Measurements from ENCODE around the gene IRF4. TPM values are rescaled to one million over a fixed set of nuclear protein-coding genes. Genes with fewer than 3 reads are reported as not detected.

Gene IRF4
- total RNA-seq, 1 donor from 2014 or later: not detected

- no peak for TF ChIP-seq CTCF (IDR thresholded peaks at IDR 0.05)
- Mint-ChIP-seq H3K4me3 (ENCODE audit: unreplicated experiment) (no peak overlapping the region), H3K27ac (ENCODE audit: unreplicated experiment) (no peak overlapping the region), H3K9me3 (ENCODE audit: unreplicated experiment) (peaks cover 51% of the 10 kb centered on the region), H3K4me1 (ENCODE audit: unreplicated experiment) (no peaks in the 10 kb centered on the region), H3K27me3 (ENCODE audit: unreplicated experiment) (no peaks in the 10 kb centered on the region), H3K36me3 (ENCODE audit: unreplicated experiment) (no peaks in the 10 kb centered on the region)
- DNase-seq (ENCODE audit: extremely low spot score, unreplicated experiment): no peak
Measured at GRCh38 chr6:363291-363690, 28.3 kb upstream of the IRF4 start.

- Mint-ChIP-seq H3K4me3 (ENCODE audit: unreplicated experiment) (no peak overlapping the region), H3K9me3 (ENCODE audit: unreplicated experiment) (peaks cover 51% of the 10 kb centered on the region), H3K27ac (ENCODE audit: unreplicated experiment) (no peak overlapping the region), H3K4me1 (ENCODE audit: unreplicated experiment) (no peaks in the 10 kb centered on the region), H3K36me3 (ENCODE audit: unreplicated experiment) (no peaks in the 10 kb centered on the region), H3K27me3 (ENCODE audit: unreplicated experiment) (no peaks in the 10 kb centered on the region)
- no peak for TF ChIP-seq CTCF (IDR thresholded peaks at IDR 0.05)
- DNase-seq (ENCODE audit: extremely low spot score, unreplicated experiment): no peak
Measured at GRCh38 chr6:363909-364308, 27.6 kb upstream of the IRF4 start.

- H3K4me1 Mint-ChIP-seq (ENCODE audit: unreplicated experiment): no peaks in the 10 kb centered on the region
- no peak for DNase-seq (ENCODE audit: extremely low spot score, unreplicated experiment)
- H3K27ac Mint-ChIP-seq (ENCODE audit: unreplicated experiment): no peak overlapping the region
- H3K36me3 Mint-ChIP-seq (ENCODE audit: unreplicated experiment): no peaks in the 10 kb centered on the region
- peaks cover 2% of the 10 kb centered on the region for H3K27me3 Mint-ChIP-seq (ENCODE audit: unreplicated experiment)
- H3K9me3 Mint-ChIP-seq (ENCODE audit: unreplicated experiment): peaks cover 51% of the 10 kb centered on the region
- TF ChIP-seq CTCF (IDR thresholded peaks at IDR 0.05): no peak
- no peak overlapping the region for H3K4me3 Mint-ChIP-seq (ENCODE audit: unreplicated experiment)
Measured at GRCh38 chr6:364609-365540, 26.7 kb upstream of the IRF4 start.

- no peak for DNase-seq (ENCODE audit: extremely low spot score, unreplicated experiment)
- no peak for TF ChIP-seq CTCF (IDR thresholded peaks at IDR 0.05)
- peaks cover 45% of the 10 kb centered on the region for H3K9me3 Mint-ChIP-seq (ENCODE audit: unreplicated experiment)
- H3K27me3 Mint-ChIP-seq (ENCODE audit: unreplicated experiment): peaks cover 2% of the 10 kb centered on the region
- H3K4me3 Mint-ChIP-seq (ENCODE audit: unreplicated experiment): no peak overlapping the region
- H3K27ac Mint-ChIP-seq (ENCODE audit: unreplicated experiment): no peak overlapping the region
- H3K4me1 Mint-ChIP-seq (ENCODE audit: unreplicated experiment): no peaks in the 10 kb centered on the region
- no peaks in the 10 kb centered on the region for H3K36me3 Mint-ChIP-seq (ENCODE audit: unreplicated experiment)
Measured at GRCh38 chr6:365835-366234, 25.7 kb upstream of the IRF4 start.

GRCh38 chr6:366389-367297, 24.9 kb upstream of the IRF4 start:
- no peaks in the 10 kb centered on the region for H3K4me1 Mint-ChIP-seq (ENCODE audit: unreplicated experiment)
- peaks cover 37% of the 10 kb centered on the region for H3K9me3 Mint-ChIP-seq (ENCODE audit: unreplicated experiment)
- no peak overlapping the region for H3K27ac Mint-ChIP-seq (ENCODE audit: unreplicated experiment)
- H3K27me3 Mint-ChIP-seq (ENCODE audit: unreplicated experiment): peaks cover 2% of the 10 kb centered on the region
- no peak overlapping the region for H3K4me3 Mint-ChIP-seq (ENCODE audit: unreplicated experiment)
- TF ChIP-seq CTCF (IDR thresholded peaks at IDR 0.05): no peak
- no peak for DNase-seq (ENCODE audit: extremely low spot score, unreplicated experiment)
- H3K36me3 Mint-ChIP-seq (ENCODE audit: unreplicated experiment): no peaks in the 10 kb centered on the region
